HL-60/S4 (cell line): Measurements from ENCODE around the gene CLEC4E.
"Not testable (repeated sequence)": the region's sequence is repeated elsewhere in the genome, so short reads cannot be mapped to it uniquely, and the experiment has no call there.

Experiments used
- in situ Hi-C: fragments of 300-500 bp; cut with MboI; formaldehyde crosslinking; loops from 2 replicates; pipeline ENCODE4 v1.14.3; 2022; ENCODE audit warnings: low sequenced_read_pairs

CLEC4E gene

GRCh38 chr12:8544295-8544694 is 3.6 kb upstream of the CLEC4E start:
- in situ Hi-C loops, result no loop called here

DNA sequence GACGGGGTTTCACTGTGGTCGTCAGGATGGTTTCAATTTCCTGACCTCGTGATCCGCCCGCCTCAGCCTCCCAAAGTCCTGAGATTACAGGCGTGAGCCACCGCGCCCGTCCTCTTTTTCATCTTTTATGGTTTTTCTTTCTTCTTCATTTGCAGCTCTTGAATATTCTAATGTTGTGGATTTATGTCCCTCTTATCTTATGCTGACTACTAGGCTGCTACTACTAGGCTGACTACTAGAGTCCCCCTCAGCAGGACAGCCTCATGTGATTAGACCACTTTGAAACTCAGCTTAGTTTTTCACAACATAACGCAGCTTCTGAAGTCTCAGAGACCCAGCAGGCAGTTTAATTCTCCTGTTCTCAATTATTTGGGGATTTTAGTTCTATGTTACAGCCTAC is 857 bp upstream of the CLEC4E start:
- in situ Hi-C loops, result no loop called here

- in situ Hi-C loops, result not testable (repeated sequence)
Observed at GRCh38 chr12:8537820-8538219, 2.9 kb downstream of the CLEC4E start.

GRCh38 chr12:8532045-8532444 is 8.7 kb downstream of the CLEC4E start:
- in situ Hi-C loops, result no loop called here

GRCh38 chr12:8527250-8528130 is 13.2 kb downstream of the CLEC4E start:
- in situ Hi-C loops, result no loop called here

- in situ Hi-C loops, result no loop called here
Observed at GRCh38 chr12:8519171-8519570, 21.5 kb downstream of the CLEC4E start.

DNA sequence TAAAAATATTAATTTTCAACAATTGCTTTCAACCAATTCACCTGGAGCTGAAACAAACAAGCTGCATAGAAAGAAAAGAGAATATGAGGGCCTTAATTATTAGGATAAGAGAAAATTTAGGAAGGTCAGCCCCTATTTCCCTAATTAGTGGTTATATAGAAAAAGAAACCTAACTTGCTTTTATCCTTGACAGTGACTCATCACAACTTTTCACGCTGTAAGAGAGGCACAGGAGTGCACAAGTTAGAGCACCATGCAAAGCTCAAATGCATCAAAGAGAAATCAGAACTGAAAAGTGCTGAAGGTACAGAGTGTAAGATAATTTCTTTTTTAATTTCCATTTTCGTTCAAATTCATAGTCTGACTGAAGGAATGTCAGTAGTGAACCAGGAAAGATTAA is 22.7 kb downstream of the CLEC4E start:
- in situ Hi-C loops, result no loop called here

GRCh38 chr12:8513256-8513655 is 27.4 kb downstream of the CLEC4E start, which contains the start of gene CLEC4D:
Gene CLEC4D (plus strand): TSS chr12:8513503. CDS start chr12:8513733, 230 bp downstream.
- in situ Hi-C loops, result no loop called here

DNA sequence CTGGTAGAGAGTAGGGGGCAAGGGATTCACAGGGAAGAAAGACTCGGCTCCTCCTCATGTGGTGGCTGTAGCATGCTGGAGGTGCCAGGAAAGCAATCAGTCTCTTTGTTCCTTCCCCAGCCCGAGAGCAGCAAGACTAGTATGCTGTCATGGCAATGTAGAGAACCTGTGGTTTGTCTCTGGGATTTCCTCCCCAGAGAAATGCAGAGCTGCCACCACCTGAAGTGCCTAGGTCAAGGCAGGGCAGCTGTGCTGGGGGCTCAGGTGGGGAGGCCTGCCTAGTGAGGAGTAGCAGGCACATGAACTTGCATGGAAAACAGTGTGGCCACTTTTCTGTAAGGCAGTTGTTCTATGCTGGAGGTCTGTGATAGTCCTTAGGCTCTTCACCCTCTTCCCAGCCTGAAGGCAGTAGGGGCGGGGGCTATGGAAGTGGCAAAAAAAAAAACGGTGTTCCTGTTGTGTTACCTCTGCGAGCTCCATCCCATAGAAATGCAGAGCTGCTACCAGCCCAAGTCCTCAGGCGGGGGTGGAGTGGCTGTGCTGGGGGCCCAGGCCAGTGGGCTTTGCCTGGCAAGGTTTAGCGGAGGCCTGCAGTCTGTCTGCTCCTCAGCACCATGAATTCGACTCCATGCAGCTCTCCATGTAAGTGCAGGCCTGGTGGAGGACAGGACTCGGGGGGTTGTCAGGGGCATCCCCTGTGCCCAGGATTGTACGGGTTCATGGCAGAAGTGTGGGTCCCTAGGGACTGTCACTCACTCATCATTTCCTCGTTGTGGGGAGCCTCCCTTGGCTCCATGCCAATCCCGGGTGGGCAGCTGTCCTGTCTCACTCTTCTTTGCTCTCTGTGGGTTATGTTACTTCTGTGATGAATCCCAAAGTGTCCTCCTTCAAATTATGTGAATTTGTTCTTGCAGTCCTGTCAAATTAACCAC is 31.5 kb downstream of the CLEC4E start:
- in situ Hi-C loops, result no loop called here

- in situ Hi-C loops, result no loop called here
Observed at GRCh38 chr12:8508223-8508622, 32.5 kb downstream of the CLEC4E start.

DNA sequence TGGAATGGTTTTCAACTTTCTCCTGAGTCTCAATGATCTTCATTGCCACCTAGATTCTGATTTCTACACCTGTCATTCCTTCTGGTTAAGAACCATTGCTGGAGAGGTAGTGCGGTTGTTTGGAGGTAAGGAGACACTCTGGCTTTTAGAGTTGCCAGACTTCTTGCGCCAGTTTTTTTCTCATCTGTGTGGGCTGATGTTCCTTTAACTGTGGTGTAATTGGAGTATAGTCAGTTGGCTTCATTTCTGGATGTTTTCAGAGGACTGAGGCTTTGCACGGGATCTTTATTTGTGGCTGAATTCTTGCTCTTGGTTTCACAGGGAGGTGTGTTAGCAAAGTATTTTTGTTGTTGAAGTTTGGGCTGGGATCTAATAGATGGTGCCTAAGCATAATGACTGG is 33.1 kb downstream of the CLEC4E start:
- in situ Hi-C loops, result no loop called here

DNA sequence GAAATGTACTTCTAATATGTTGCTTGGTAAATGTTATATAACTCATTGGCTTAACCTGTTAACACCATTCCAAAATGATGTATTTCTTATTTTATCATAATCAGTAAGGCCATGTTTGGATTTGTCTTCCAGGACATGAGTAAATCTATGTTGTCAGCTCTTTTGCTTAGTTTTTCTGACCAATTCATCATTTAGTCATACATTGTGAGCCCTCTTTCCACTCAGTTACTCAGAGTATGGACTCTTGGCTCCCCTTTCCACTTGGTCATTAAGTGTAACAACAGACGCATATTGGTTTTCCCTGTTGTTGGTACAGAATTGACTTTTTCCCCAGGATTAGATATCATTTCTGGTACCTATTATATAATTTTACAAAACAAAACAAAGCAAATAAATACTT is 36.4 kb downstream of the CLEC4E start:
- in situ Hi-C loops, result no loop called here

DNA sequence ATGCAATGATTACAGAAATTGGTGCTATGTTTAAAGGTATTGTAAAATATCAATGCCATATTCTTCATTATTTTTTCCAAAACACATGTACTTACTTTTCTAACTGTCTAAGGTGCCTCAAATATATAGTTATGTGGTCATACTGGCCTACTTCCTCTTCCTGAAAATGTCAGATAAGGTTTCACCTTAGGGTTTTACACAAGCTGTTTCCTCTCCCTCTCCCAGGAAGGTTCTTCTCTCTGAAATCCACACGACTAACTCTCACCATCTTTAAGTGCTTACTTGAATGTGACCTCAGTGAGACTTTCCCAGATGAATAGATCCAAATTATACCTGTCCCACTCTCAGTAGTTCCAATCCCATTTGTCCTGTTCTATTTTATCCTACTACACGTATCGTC is 39.0 kb downstream of the CLEC4E start:
- in situ Hi-C loops, result no loop called here

- in situ Hi-C loops, result no loop called here
Observed at GRCh38 chr12:8499616-8500015, 41.1 kb downstream of the CLEC4E start.

DNA sequence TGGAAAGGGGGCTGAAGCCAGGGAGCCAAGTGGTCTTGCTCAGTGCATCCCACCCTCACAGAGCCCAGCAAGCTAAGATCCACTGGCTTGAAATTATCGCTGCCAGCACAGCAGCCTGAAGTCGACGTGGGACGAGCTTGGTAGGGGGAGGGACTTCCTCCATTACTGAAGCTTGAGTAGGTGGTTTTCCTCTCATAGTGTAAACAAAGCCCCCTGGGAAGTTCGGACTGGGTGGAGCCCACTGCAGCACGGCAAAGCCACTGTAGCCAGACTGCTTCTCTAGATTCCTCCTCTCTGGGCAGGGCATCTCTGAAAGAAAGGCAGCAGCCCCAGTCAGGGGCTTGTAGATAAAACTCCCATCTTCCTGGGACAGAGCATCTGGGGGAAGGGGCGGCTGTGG is 44.6 kb downstream of the CLEC4E start:
- in situ Hi-C loops, result not testable (repeated sequence)

DNA sequence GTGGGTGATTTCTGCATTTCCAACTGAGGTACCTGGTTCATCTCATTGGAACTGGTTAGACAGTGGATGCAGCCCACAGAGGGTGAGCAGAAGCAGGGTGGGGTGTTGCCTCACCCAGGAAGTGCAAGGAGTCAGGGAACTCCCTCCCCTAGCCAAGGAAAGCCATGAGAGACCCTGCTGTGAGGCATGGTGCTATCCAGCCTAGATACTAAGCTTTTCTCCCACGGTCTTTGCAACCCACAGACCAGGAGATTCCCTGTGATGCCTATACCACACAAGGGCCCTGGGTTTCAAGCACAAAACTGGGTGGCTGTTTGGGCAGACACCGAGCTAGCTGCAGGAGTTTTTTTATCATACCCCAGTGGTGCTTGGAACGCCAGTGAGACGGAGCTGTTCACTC is 45.0 kb downstream of the CLEC4E start:
- in situ Hi-C loops, result not testable (repeated sequence)

GRCh38 chr12:8493084-8493483 is 47.6 kb downstream of the CLEC4E start:
- in situ Hi-C loops, result no loop called here

GRCh38 chr12:8491646-8492530 is 48.8 kb downstream of the CLEC4E start:
- in situ Hi-C loops, result no loop called here
